Psoas muscle (tissue), 8 donors: Measurements from ENCODE around the gene KHDRBS1. TPM values are rescaled to one million over a fixed set of nuclear protein-coding genes. Genes with fewer than 3 reads are reported as not detected.
"Not testable (repeated sequence)": the region's sequence is repeated elsewhere in the genome, so short reads cannot be mapped to it uniquely, and the experiment has no call there.

Experiments
- ATAC-seq, 4 donors: fragments of 200-7000 bp; cut with Tn5 transposase; one replicate each; pipeline ENCODE4 v1.9.1; 2020; ENCODE audit warnings: moderate library complexity in 3 of 4, mild to moderate bottlenecking in 2 of 4
- DNase-seq, 2 donors: peaks; one replicate each; pipeline ENCODE4 v3.0.0-alpha.2; 2020
- H3K27ac ChIP-seq: fragments of 200-600 bp; one replicate; pipeline ENCODE4 v1.8.0; 2022
- H3K27me3 ChIP-seq, 3 donors: fragments of 200-600 bp in 1 of 3; one replicate each; pipeline versions ENCODE4 v1.6.1 to v1.8.0; 2013 to 2022; ENCODE audit warnings: low read length in 2 of 3, mild to moderate bottlenecking in 2 of 3, moderate library complexity in 1 of 3; ENCODE audit not compliant: insufficient read depth in 3 of 3
- H3K36me3 ChIP-seq, 2 donors: fragments of 200-600 bp in 1 of 2; one replicate each; pipeline versions ENCODE4 v1.6.1 to v1.8.0; 2013 to 2022; ENCODE audit warnings: low read depth in 1 of 2, mild to moderate bottlenecking in 1 of 2, moderate library complexity in 1 of 2; ENCODE audit not compliant: insufficient read depth in 1 of 2
- H3K4me1 ChIP-seq: fragments of 200-600 bp; one replicate; pipeline ENCODE4 v1.8.0; 2022
- H3K4me3 ChIP-seq: fragments of 200-600 bp; one replicate; pipeline ENCODE4 v1.8.0; 2022; ENCODE audit warnings: mild to moderate bottlenecking
- H3K9me3 ChIP-seq: fragments of 200-600 bp; one replicate; pipeline ENCODE4 v1.8.0; 2022
- WGBS, 3 donors: extraction: QIAGEN DNeasy Blood & Tissue Kit; methylation state at CpG; one replicate each; pipeline versions ENCODE4 v1.1.6 to v1.1.7; 2013; 5-methylcytosine and 5-hydroxymethylcytosine counted together
- intact Hi-C, 2 donors: fragments of 100-400 bp; cut with DNase I; formaldehyde crosslinking; loops; one replicate each; pipeline versions ENCODE4 v1.11.0 to v1.14.2; 2022
- polyA plus RNA-seq, 3 donors: library from polyadenylated mRNA; stranded (reverse); fragments of 200-250 nt; gene quantifications; one replicate each; pipeline ENCODE4 v1.2.3, GENCODE V29; 2013
- total RNA-seq, 4 donors: library from RNA; stranded (reverse); fragmentation: NEBNext Ultra II Directional in 2 of 4; extraction: Animal tissue kit (Norgen Biotek cat#: 25700) in 2 of 4; gene quantifications; one replicate each; pipeline versions ENCODE4 v1.2.1 to v1.2.4, GENCODE V29; 2021 to 2023
- TF ChIP-seq, protein P1 (sequence below): fragments of 200-600 bp; IDR thresholded peaks from one replicate; pipeline ENCODE4 v1.8.0; 2022; ENCODE audit warnings: antibody characterized with exemption
- donor health status: healthy with polysubstance abuse.
- donor health status: DM: no; HTN: no; CAD: no; lungs with moderate emphysema.
- donor health status: Bipolar disorder and iron deficiency.
- donor health status: healthy.
- donor health status: DM: yes; HTN: yes; CAD: no.
- donor health status: DM: no; HTN: no; CAD: no.
- donor health status: DM: no; HTN: no; CAD: no.
- donor health status: DM: yes; HTN: yes; CAD: no.

Gene KHDRBS1
- total and polyA plus RNA-seq, 7 donors, result 30.6 to 64.5 (median 46.5) TPM

DNA sequence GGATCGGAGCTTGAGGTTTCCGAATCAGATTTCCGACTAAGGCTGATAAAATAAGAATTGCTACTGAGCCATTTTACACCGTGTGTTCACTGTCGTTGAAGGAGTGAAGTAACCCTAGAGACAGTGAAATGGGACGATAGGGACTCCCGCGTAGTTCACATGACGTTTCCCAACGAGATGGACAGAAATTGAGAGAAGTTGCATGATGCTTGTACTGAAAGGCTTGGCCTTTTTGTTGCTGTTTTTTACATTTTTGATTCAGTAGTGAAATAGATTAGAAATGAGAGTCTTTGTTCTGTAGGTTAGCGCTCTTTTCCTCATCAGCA, 1.2 kb downstream of the KHDRBS1 start:
- intact Hi-C loops, result loop anchor here in 1 of 2 donors (2.0 kb wide), 1 partner anchor 44 kb away; no protein-coding TSS in a partner anchor
- 1 to 2% (median 1%) methylated on average over 11 of the region's 11 CpGs for WGBS, 3 donors
- peak overlapping the region; percentile 98 for H3K27ac ChIP-seq
- H3K27me3 ChIP-seq, result no peaks in the 10 kb centered on the region
- peak overlapping the region; percentile 99 for H3K4me3 ChIP-seq
- peaks cover 47% of the 10 kb centered on the region for H3K4me1 ChIP-seq
- no peaks in the 10 kb centered on the region for H3K36me3 ChIP-seq
- H3K9me3 ChIP-seq, result no peaks in the 10 kb centered on the region
- TF ChIP-seq, protein P1, sequence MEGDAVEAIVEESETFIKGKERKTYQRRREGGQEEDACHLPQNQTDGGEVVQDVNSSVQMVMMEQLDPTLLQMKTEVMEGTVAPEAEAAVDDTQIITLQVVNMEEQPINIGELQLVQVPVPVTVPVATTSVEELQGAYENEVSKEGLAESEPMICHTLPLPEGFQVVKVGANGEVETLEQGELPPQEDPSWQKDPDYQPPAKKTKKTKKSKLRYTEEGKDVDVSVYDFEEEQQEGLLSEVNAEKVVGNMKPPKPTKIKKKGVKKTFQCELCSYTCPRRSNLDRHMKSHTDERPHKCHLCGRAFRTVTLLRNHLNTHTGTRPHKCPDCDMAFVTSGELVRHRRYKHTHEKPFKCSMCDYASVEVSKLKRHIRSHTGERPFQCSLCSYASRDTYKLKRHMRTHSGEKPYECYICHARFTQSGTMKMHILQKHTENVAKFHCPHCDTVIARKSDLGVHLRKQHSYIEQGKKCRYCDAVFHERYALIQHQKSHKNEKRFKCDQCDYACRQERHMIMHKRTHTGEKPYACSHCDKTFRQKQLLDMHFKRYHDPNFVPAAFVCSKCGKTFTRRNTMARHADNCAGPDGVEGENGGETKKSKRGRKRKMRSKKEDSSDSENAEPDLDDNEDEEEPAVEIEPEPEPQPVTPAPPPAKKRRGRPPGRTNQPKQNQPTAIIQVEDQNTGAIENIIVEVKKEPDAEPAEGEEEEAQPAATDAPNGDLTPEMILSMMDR, result no peak
- DNase-seq (no peak), ATAC-seq (no peak)

DNA sequence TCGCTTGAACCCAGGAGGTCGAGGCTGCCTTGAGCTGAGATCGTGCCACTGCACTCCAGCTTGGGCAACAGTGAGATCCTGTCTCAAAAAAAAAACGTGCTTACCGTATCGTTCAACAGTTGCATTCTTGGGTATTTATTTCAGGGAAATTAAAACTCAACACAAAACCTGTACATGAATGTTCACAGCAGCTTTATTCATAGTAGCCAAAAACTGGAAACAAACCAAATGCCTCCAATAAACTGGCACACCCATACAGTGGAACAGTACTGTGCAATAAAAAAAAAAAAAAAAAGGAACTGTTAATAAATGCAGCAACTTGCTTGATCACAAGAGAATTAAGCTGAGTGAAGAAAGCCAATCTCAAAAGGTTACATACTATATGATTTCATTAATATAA, 6.7 kb downstream of the KHDRBS1 start:
- H3K9me3 ChIP-seq, result no peaks in the 10 kb centered on the region
- no peak overlapping the region for H3K27ac ChIP-seq
- H3K36me3 ChIP-seq, result peaks cover 2 to 18% of the 10 kb centered on the region in 2 donors
- intact Hi-C loops, result no loop called here
- ATAC-seq (peak in 2 of 4 donors; percentile 62 to 65), DNase-seq (no peak)
- 20 to 31% (median 24%) methylated on average over 6 of the region's 6 CpGs for WGBS, 3 donors
- H3K4me3 ChIP-seq, result no peak overlapping the region
- H3K27me3 ChIP-seq, result no peaks in the 10 kb centered on the region
- TF ChIP-seq, protein P1, result no peak
- peaks cover 71% of the 10 kb centered on the region for H3K4me1 ChIP-seq

DNA sequence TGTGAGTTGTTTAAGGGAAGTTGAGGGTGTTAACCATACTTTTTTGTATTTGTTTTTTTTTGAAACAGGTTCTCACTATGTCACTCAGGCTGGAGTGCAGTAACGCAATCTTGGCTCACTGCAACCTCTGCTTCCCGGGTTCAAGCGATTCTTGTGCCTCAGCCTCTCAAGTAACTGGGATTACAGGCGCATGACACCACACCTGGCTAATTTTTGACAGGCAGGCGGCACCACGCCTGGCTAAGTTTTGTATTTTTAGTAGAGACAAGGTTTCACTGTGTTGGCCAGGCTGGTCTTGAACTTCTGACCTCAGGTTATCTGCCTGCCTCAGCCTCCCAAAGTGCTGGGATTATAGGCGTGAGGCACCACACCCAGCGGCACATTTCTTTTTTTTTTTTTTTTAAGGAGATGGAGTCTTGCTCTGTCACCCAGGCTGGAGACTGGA, 7.9 kb downstream of the KHDRBS1 start:
- H3K27ac ChIP-seq, H3K27me3 ChIP-seq, intact Hi-C loops, H3K9me3 ChIP-seq, ATAC-seq, H3K4me3 ChIP-seq, DNase-seq: not testable (repeated sequence)
- WGBS, 3 donors, result 66 to 82% (median 69%) methylated on average over 8 of the region's 8 CpGs
- Histone ChIP-seq H3K36me3 (peaks cover 2 to 18% of the 10 kb centered on the region in 2 donors), H3K4me1 (peaks cover 58% of the 10 kb centered on the region)

DNA sequence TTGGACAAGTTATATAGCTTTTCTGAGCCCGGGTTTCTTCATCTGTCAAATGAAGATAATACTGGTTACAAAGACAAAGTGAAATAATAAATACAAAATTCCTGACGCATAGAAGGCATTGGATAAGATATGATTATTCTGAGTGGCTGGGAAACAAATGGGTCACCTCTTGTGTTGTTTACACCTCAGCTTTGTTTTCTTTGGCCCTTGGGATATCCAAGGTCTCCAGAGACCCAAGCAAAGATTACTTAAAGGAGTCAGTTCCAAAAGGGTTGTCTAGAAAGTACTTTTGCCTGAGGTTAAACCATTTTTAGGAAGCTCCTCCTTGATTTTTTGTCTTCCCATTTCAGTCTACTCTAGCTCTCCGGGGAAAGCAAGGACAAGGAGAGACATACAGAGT, 9.7 kb downstream of the KHDRBS1 start:
- 68 to 79% (median 70%) methylated on average over 3 of the region's 3 CpGs for WGBS, 3 donors
- Histone ChIP-seq H3K4me1 (peaks cover 45% of the 10 kb centered on the region), H3K4me3 (no peak overlapping the region), H3K27ac (no peak overlapping the region), H3K9me3 (no peaks in the 10 kb centered on the region), H3K36me3 (peaks cover 2 to 18% of the 10 kb centered on the region in 2 donors), H3K27me3 (no peaks in the 10 kb centered on the region)
- DNase-seq, result no peak
- no peak for ATAC-seq
- TF ChIP-seq, protein P1, result no peak
- intact Hi-C loops, result no loop called here

DNA sequence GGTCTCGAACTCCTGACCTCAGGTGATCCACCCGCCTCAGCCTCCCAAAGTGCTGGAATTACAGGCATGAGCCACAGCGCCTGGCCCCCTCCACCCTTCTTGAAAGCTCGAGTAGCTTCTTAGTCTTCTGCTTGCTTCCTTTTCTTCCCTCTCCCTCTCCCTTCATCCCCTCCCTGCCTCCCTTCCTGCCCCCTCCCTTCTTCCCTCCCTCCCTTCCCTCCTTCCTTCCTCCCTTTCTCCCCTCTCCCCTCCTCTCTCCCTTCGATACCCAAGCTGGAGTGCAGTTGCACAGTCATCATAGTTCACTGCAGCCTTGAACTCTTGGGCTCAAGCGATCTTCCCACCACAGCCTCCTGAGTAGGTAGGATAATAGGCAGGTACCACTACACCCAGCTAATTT, 11.8 kb downstream of the KHDRBS1 start:
- H3K27ac ChIP-seq, result no peak overlapping the region
- H3K4me1 ChIP-seq, result peaks cover 31% of the 10 kb centered on the region
- H3K36me3 ChIP-seq, result peaks cover 2 to 22% of the 10 kb centered on the region in 2 donors
- DNase-seq (no peak), ATAC-seq (no peak)
- no peaks in the 10 kb centered on the region for H3K27me3 ChIP-seq
- TF ChIP-seq, protein P1, result no peak
- intact Hi-C loops, result no loop called here
- WGBS, 3 donors, result 77 to 88% (median 84%) methylated on average over 6 of the region's 6 CpGs
- no peak overlapping the region for H3K4me3 ChIP-seq
- H3K9me3 ChIP-seq, result no peaks in the 10 kb centered on the region
